ENCODE data around the gene PSAP. TPM values are rescaled to one million over a fixed set of nuclear protein-coding genes. Genes with fewer than 3 reads are reported as not detected.
"Not testable (repeated sequence)": the region's sequence is repeated elsewhere in the genome, so short reads cannot be mapped to it uniquely, and the experiment has no call there.

Gene PSAP
- total and polyA plus RNA-seq, 4 donors, result 255 to 671 (median 472) TPM

DNA sequence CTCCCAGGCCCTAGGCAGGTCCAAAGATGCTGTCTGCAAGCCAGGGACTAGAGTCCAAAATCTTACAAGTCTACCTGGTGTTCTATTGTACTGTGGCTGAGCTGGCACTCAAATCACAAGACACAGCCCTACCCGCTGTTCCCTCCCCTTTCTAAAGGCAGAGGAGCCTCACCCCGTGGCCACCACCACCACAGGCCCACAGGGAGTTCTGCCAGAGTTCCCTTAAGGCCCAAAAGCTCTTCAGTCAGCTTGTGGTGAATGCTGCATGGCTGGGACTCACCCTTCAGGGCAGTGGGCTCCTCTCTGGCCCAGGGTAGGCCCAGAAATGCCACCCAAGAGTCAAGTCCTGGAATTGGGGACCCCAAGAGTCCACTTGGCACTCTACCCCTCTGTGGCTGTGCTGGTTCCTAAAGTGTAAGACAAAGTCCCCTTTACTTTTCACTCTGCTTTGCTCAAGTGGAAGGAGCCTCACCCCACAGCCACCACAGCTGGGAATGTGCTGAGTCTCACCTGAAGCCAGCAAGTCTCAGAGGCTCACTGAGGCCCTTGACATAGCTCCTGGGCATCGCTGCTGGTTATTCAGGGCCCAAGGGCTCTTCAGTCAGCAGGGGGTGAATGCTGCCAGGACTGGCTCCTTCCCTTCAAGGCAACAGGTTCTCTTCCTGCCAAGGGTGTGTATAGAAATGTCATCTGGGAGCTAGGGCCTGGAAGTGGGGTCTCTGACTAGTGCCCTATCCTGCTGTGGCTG lies 48.8 kb upstream of the PSAP start:
- no peak for DNase-seq (ENCODE audit: low spot score)
- no peak overlapping the region for H3K27ac ChIP-seq (ENCODE audit: low read depth in 1 of 2, low read length in 2 of 2)
- WGBS, result 88% methylated on average over 3 of the region's 3 CpGs
- H3K27me3 ChIP-seq (ENCODE audit: control insufficient read depth in 4 of 4, insufficient read depth in 4 of 4, low read length in 3 of 4), result no peaks in the 10 kb centered on the region
- H3K9me3 ChIP-seq (ENCODE audit: control insufficient read depth in 4 of 4, low read length in 3 of 4), result no peaks in the 10 kb centered on the region
- no peaks in the 10 kb centered on the region for H3K4me1 ChIP-seq (ENCODE audit: control insufficient read depth in 4 of 4, insufficient read depth in 4 of 4, low read length in 3 of 4)
- TF ChIP-seq, protein P1, sequence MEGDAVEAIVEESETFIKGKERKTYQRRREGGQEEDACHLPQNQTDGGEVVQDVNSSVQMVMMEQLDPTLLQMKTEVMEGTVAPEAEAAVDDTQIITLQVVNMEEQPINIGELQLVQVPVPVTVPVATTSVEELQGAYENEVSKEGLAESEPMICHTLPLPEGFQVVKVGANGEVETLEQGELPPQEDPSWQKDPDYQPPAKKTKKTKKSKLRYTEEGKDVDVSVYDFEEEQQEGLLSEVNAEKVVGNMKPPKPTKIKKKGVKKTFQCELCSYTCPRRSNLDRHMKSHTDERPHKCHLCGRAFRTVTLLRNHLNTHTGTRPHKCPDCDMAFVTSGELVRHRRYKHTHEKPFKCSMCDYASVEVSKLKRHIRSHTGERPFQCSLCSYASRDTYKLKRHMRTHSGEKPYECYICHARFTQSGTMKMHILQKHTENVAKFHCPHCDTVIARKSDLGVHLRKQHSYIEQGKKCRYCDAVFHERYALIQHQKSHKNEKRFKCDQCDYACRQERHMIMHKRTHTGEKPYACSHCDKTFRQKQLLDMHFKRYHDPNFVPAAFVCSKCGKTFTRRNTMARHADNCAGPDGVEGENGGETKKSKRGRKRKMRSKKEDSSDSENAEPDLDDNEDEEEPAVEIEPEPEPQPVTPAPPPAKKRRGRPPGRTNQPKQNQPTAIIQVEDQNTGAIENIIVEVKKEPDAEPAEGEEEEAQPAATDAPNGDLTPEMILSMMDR (IDR thresholded peaks at IDR 0.05; ENCODE audit: low read depth, low read length, missing input control), result no peak
- TF ChIP-seq GABPA (IDR thresholded peaks at IDR 0.05 in 1 of 2, conservative IDR thresholded peaks at IDR 0.05 in 1 of 2), result no peak
- TF ChIP-seq, protein P2, sequence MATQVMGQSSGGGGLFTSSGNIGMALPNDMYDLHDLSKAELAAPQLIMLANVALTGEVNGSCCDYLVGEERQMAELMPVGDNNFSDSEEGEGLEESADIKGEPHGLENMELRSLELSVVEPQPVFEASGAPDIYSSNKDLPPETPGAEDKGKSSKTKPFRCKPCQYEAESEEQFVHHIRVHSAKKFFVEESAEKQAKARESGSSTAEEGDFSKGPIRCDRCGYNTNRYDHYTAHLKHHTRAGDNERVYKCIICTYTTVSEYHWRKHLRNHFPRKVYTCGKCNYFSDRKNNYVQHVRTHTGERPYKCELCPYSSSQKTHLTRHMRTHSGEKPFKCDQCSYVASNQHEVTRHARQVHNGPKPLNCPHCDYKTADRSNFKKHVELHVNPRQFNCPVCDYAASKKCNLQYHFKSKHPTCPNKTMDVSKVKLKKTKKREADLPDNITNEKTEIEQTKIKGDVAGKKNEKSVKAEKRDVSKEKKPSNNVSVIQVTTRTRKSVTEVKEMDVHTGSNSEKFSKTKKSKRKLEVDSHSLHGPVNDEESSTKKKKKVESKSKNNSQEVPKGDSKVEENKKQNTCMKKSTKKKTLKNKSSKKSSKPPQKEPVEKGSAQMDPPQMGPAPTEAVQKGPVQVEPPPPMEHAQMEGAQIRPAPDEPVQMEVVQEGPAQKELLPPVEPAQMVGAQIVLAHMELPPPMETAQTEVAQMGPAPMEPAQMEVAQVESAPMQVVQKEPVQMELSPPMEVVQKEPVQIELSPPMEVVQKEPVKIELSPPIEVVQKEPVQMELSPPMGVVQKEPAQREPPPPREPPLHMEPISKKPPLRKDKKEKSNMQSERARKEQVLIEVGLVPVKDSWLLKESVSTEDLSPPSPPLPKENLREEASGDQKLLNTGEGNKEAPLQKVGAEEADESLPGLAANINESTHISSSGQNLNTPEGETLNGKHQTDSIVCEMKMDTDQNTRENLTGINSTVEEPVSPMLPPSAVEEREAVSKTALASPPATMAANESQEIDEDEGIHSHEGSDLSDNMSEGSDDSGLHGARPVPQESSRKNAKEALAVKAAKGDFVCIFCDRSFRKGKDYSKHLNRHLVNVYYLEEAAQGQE (IDR thresholded peaks at IDR 0.05), result no peak
- TF ChIP-seq, protein P3, sequence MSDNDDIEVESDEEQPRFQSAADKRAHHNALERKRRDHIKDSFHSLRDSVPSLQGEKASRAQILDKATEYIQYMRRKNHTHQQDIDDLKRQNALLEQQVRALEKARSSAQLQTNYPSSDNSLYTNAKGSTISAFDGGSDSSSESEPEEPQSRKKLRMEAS (IDR thresholded peaks at IDR 0.05), result no peak
- TF ChIP-seq TAF1 (conservative IDR thresholded peaks at IDR 0.05), result no peak
- no peak for TF ChIP-seq FOXA2 (IDR thresholded peaks at IDR 0.05)
- TF ChIP-seq, protein P4, sequence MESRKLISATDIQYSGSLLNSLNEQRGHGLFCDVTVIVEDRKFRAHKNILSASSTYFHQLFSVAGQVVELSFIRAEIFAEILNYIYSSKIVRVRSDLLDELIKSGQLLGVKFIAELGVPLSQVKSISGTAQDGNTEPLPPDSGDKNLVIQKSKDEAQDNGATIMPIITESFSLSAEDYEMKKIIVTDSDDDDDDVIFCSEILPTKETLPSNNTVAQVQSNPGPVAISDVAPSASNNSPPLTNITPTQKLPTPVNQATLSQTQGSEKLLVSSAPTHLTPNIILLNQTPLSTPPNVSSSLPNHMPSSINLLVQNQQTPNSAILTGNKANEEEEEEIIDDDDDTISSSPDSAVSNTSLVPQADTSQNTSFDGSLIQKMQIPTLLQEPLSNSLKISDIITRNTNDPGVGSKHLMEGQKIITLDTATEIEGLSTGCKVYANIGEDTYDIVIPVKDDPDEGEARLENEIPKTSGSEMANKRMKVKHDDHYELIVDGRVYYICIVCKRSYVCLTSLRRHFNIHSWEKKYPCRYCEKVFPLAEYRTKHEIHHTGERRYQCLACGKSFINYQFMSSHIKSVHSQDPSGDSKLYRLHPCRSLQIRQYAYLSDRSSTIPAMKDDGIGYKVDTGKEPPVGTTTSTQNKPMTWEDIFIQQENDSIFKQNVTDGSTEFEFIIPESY (IDR thresholded peaks at IDR 0.05), result no peak
- no peak for TF ChIP-seq RAD21 (IDR thresholded peaks at IDR 0.05)
- TF ChIP-seq EGR1 (IDR thresholded peaks at IDR 0.05; ENCODE audit: low read depth in 2 of 2), result no peak
- TF ChIP-seq YY1 (IDR thresholded peaks at IDR 0.05), result no peak
- no peak for TF ChIP-seq SP1 (IDR thresholded peaks at IDR 0.05)
- no peak for TF ChIP-seq FOXA1 (IDR thresholded peaks at IDR 0.05)
- no peak for TF ChIP-seq RXRA (IDR thresholded peaks at IDR 0.05)
- no peak for TF ChIP-seq HNF4A (conservative IDR thresholded peaks at IDR 0.05)
- no peaks in the 10 kb centered on the region for H3K36me3 ChIP-seq (ENCODE audit: control insufficient read depth in 4 of 4, insufficient read depth in 3 of 4, low read depth in 1 of 4, low read length in 3 of 4)
- no peak overlapping the region for H3K4me3 ChIP-seq (ENCODE audit: low read depth in 1 of 3, low read length in 3 of 3)
- no peak overlapping the region for H3K9ac ChIP-seq (ENCODE audit: low read depth in 1 of 2, low read length in 2 of 2)

DNA sequence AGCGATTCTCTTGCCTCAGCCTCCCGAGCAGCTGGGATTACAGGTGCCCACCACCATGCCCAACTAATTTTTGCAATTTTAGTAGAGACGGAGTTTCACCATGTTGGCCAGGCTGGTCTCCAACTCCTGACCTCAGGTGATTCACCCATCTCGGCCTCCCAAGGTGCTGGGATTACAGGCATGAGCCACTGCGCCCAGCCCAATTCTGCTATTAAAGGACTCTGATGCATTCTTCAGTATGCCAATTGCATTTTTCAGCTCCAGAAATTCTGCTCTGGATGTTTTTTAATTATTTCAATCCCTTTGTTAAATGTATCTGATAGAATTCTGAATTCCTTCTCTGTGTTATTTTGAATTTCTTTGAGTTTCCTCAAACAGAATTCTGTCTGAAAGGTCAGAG lies 47.3 kb upstream of the PSAP start:
- not testable (repeated sequence) for H3K4me3 ChIP-seq (ENCODE audit: low read depth in 1 of 3, low read length in 3 of 3); H3K4me1 ChIP-seq (ENCODE audit: control insufficient read depth in 4 of 4, insufficient read depth in 4 of 4, low read length in 3 of 4); H3K9ac ChIP-seq (ENCODE audit: low read depth in 1 of 2, low read length in 2 of 2); H3K27me3 ChIP-seq (ENCODE audit: control insufficient read depth in 4 of 4, insufficient read depth in 4 of 4, low read length in 3 of 4); H3K9me3 ChIP-seq (ENCODE audit: control insufficient read depth in 4 of 4, low read length in 3 of 4); H3K36me3 ChIP-seq (ENCODE audit: control insufficient read depth in 4 of 4, insufficient read depth in 3 of 4, low read depth in 1 of 4, low read length in 3 of 4); DNase-seq (ENCODE audit: low spot score); H3K27ac ChIP-seq (ENCODE audit: low read depth in 1 of 2, low read length in 2 of 2)
- WGBS, result 86% methylated on average over 5 of the region's 5 CpGs

All from liver (tissue), 9 donors.